ENCODE results near the gene MOBP. TPM values are rescaled to one million over a fixed set of nuclear protein-coding genes. Genes with fewer than 3 reads are reported as not detected.

Gene MOBP
- total RNA-seq, 1 donor from 2014 or later: not detected

- no peak overlapping the region for H3K4me3 Mint-ChIP-seq (ENCODE audit: unreplicated experiment)
- no peak for TF ChIP-seq CTCF (IDR thresholded peaks at IDR 0.05; ENCODE audit: partially characterized antibody, unreplicated experiment)
- DNase-seq: no peak
- no peak overlapping the region for H3K27ac Mint-ChIP-seq (ENCODE audit: unreplicated experiment)
- H3K4me1 Mint-ChIP-seq (ENCODE audit: low read depth, unreplicated experiment): peaks cover 2% of the 10 kb centered on the region
- H3K9me3 Mint-ChIP-seq (ENCODE audit: unreplicated experiment): no peaks in the 10 kb centered on the region
- H3K27me3 Mint-ChIP-seq (ENCODE audit: unreplicated experiment): no peaks in the 10 kb centered on the region
- no peaks in the 10 kb centered on the region for H3K36me3 Mint-ChIP-seq (ENCODE audit: unreplicated experiment)
These were observed 34.7 kb downstream of the MOBP start for GRCh38 chr3:39501968-39502837.

- H3K4me3 Mint-ChIP-seq (ENCODE audit: unreplicated experiment): no peak overlapping the region
- H3K27ac Mint-ChIP-seq (ENCODE audit: unreplicated experiment): no peak overlapping the region
- H3K9me3 Mint-ChIP-seq (ENCODE audit: unreplicated experiment): no peaks in the 10 kb centered on the region
- H3K36me3 Mint-ChIP-seq (ENCODE audit: unreplicated experiment): no peaks in the 10 kb centered on the region
- H3K4me1 Mint-ChIP-seq (ENCODE audit: low read depth, unreplicated experiment): peaks cover 2% of the 10 kb centered on the region
- DNase-seq: no peak
- no peak for TF ChIP-seq CTCF (IDR thresholded peaks at IDR 0.05; ENCODE audit: partially characterized antibody, unreplicated experiment)
- no peaks in the 10 kb centered on the region for H3K27me3 Mint-ChIP-seq (ENCODE audit: unreplicated experiment)
These were observed 35.3 kb downstream of the MOBP start for GRCh38 chr3:39502838-39503145.

DNA sequence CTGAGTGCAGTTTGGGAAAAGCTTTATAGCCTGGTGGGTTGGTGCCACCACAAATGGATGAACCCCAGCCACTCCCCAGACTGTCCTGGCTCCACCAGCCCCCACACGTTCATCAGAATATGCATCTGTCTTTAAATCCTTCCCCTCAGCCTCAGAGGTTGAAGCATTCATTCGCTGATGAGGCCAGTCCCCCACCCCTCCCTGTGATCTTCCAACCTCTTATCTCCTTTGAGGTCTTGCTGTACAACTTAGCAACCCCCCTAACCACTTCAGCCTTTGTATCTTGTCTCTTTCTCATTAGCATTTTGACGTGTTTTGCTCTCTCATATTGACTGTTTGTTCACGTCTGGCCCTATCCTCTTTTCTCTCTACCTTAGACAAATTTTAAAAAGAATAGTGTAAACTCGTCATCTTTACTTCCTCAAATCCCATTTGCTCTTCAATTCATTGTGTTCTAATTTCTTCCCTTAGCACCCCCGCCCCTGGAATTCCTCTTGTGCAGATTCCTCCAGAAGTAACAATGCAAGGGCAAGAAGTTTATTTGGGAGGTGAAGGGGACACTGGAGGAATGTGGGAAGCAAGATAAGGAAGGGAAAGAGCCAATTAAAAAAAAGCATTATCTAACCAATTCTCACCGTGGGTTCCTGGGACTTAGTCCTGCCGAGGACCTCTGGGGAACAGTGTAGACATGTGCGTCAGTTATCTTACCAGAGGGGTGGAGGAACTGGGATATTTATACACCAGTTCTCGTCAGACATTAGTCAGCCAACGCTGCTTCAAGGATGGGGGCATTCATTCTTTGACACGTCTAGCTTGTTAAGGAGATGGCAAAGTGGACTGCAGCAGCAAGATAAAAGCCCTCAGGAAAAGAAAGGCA is 38.6 kb downstream of the MOBP start:
- Mint-ChIP-seq H3K27me3 (ENCODE audit: unreplicated experiment) (no peaks in the 10 kb centered on the region), H3K36me3 (ENCODE audit: unreplicated experiment) (no peaks in the 10 kb centered on the region), H3K27ac (ENCODE audit: unreplicated experiment) (no peak overlapping the region), H3K4me3 (ENCODE audit: unreplicated experiment) (no peak overlapping the region), H3K4me1 (ENCODE audit: low read depth, unreplicated experiment) (peaks cover 4% of the 10 kb centered on the region), H3K9me3 (ENCODE audit: unreplicated experiment) (no peaks in the 10 kb centered on the region)
- no peak for TF ChIP-seq CTCF (IDR thresholded peaks at IDR 0.05; ENCODE audit: partially characterized antibody, unreplicated experiment)
- DNase-seq: no peak

GRCh38 chr3:39506863-39507262 is 39.4 kb downstream of the MOBP start:
- no peaks in the 10 kb centered on the region for H3K9me3 Mint-ChIP-seq (ENCODE audit: unreplicated experiment)
- H3K4me1 Mint-ChIP-seq (ENCODE audit: low read depth, unreplicated experiment): peaks cover 5% of the 10 kb centered on the region
- no peak overlapping the region for H3K27ac Mint-ChIP-seq (ENCODE audit: unreplicated experiment)
- no peaks in the 10 kb centered on the region for H3K27me3 Mint-ChIP-seq (ENCODE audit: unreplicated experiment)
- DNase-seq: no peak
- no peaks in the 10 kb centered on the region for H3K36me3 Mint-ChIP-seq (ENCODE audit: unreplicated experiment)
- no peak overlapping the region for H3K4me3 Mint-ChIP-seq (ENCODE audit: unreplicated experiment)
- no peak for TF ChIP-seq CTCF (IDR thresholded peaks at IDR 0.05; ENCODE audit: partially characterized antibody, unreplicated experiment)

Data from glutamatergic neuron (in vitro differentiated cells).